NCI-H2227 treated with DMSO at 0.1 percent for 48 hours (cell line): ENCODE measurements around the gene PRPH2.
"Not testable (repeated sequence)": the region's sequence is repeated elsewhere in the genome, so short reads cannot be mapped to it uniquely, and the experiment has no call there.

Source experiments
- DNase-seq: peaks from one replicate; lab custom pipeline; 2025; lab: John Stamatoyannopoulos, UW

Gene PRPH2

GRCh38 chr6:42698217-42698616, 24.2 kb downstream of the PRPH2 start:
- DNase-seq = no peak

- DNase-seq = no peak
These were observed 25.1 kb downstream of the PRPH2 start for GRCh38 chr6:42697268-42697655.

GRCh38 chr6:42696526-42697267, 25.7 kb downstream of the PRPH2 start:
- DNase-seq = no peak

- no peak for DNase-seq
These were observed 27.8 kb downstream of the PRPH2 start for GRCh38 chr6:42694586-42694985.

GRCh38 chr6:42693725-42694323, 28.6 kb downstream of the PRPH2 start:
- no peak for DNase-seq

GRCh38 chr6:42692137-42692911, 30.1 kb downstream of the PRPH2 start:
- DNase-seq = peak; percentile 30

GRCh38 chr6:42690872-42691271, 31.5 kb downstream of the PRPH2 start:
- DNase-seq = no peak

GRCh38 chr6:42690151-42690702, 32.2 kb downstream of the PRPH2 start:
- no peak for DNase-seq

GRCh38 chr6:42689371-42689770, 33.0 kb downstream of the PRPH2 start:
- no peak for DNase-seq

GRCh38 chr6:42688281-42688680, 34.1 kb downstream of the PRPH2 start:
- no peak for DNase-seq

GRCh38 chr6:42679358-42679757, 43.0 kb downstream of the PRPH2 start:
- no peak for DNase-seq

GRCh38 chr6:42674780-42675179, 47.6 kb downstream of the PRPH2 start:
- DNase-seq = no peak

- not testable (repeated sequence) for DNase-seq
These were observed 48.0 kb downstream of the PRPH2 start for GRCh38 chr6:42674368-42674767.

GRCh38 chr6:42664718-42665117, 57.7 kb downstream of the PRPH2 start:
- DNase-seq = no peak

GRCh38 chr6:42661540-42662153, 60.8 kb downstream of the PRPH2 start:
- peak; percentile 76 for DNase-seq

GRCh38 chr6:42659806-42660205, 62.6 kb downstream of the PRPH2 start:
- no peak for DNase-seq

- no peak for DNase-seq
These were observed 68.5 kb downstream of the PRPH2 start for GRCh38 chr6:42653851-42654250.

GRCh38 chr6:42652024-42652746, 70.2 kb downstream of the PRPH2 start:
- no peak for DNase-seq
